ENCODE measurements around the gene RAD51B.

Gene RAD51B

GRCh38 chr14:68234101-68234905 lies 414.7 kb downstream of the RAD51B start:
- DNase-seq (ENCODE audit: low spot score) = no peak

GRCh38 chr14:68235011-68235410 lies 415.4 kb downstream of the RAD51B start:
- no peak for DNase-seq (ENCODE audit: low spot score)

DNA sequence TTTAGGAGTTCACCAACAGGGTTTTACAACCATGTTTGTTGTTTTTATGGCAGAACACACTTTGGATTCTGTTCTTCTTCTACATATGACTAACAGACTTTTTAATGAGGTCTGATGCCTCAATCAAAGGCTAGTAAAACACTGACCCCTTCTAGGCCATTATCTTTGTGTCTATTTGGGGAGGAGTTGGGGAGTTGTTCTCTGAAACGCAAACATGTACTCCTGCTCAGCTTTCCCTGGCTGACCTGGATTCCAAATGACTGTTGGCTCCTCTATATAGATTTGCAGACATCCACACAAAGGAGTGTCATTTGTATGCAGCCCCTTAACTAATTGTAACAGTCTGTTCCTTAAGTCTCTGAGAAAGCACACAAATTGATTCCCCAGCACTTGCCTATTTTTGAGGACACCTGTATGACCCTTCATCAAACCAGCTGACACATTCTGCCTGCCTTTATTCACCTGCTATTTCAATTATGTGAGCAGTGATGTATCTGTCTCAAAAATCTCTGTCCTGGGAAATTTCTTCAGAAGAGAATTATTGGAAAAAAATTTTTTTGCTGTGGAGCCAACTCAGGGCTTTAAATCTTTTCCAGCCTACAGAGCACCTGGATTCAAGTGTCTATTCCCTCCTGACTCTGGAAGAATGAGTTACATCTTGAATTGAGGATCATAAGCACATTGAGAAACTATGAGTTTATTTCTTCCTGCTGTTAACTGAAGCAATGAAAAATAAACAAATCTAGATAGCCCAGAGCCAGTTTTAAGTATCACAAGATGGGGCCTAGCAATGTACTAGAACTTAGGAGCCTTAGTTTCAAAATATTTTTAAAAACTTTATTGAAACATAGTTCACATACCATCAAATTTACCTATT lies 417.2 kb downstream of the RAD51B start:
- peak; percentile 29 for DNase-seq (ENCODE audit: low spot score)

DNA sequence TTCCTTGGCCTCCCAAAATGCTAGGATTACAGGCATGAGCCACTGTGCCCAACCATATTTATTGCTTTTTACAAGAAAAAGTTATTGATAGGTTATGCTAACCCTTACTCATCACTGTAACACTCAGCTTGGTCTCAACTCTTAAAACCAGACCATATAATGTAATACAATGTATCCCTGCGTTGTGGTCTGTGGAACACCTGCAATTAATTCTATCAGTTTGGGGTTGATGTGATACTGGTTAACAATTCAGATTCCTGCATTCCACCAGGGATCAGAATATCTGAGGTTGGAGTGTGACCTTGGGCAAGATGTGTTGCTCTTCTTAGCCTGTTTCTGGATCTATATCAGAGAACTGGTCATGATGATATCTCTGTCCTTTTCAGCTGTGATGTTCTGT lies 419.0 kb downstream of the RAD51B start:
- DNase-seq (ENCODE audit: low spot score) = no peak

GRCh38 chr14:68238976-68239375 lies 419.4 kb downstream of the RAD51B start:
- DNase-seq (ENCODE audit: low spot score) = no peak

GRCh38 chr14:68239988-68240771 lies 420.6 kb downstream of the RAD51B start:
- no peak for DNase-seq (ENCODE audit: low spot score)

DNA sequence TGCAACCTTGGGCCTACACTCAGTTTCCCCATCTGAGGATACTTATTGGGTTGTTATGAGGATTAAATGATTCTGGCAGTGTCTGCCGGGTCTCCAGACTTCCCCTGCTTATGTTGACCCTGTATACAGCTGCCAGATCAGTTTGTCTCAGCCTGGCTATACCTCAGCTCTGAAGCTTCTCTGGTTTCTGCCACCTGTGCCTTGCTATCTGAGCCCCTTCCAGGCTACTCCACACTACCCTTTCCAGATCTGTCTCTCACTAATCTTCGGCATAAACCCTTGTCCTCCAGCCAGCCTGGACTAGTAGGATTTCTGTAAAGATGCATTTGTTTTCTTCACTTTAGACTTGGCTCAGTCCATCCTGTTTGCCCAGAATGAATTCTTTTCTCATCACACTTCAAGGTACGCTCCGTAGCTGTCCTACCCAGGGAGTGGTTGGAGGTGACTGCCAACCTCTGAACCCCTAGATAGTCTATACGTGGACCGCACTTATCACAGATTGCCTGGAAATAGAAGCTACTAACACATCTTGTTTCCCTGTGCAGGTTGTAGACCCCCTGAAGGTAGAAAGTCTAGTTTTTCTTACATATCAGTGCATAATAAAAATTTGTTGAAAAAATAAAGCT lies 422.4 kb downstream of the RAD51B start:
- DNase-seq (ENCODE audit: low spot score) = no peak

- no peak for DNase-seq (ENCODE audit: low spot score)
Measured at GRCh38 chr14:68243450-68244010, 424.0 kb downstream of the RAD51B start.

GRCh38 chr14:68244262-68244980 lies 424.8 kb downstream of the RAD51B start:
- DNase-seq (ENCODE audit: low spot score) = no peak

DNA sequence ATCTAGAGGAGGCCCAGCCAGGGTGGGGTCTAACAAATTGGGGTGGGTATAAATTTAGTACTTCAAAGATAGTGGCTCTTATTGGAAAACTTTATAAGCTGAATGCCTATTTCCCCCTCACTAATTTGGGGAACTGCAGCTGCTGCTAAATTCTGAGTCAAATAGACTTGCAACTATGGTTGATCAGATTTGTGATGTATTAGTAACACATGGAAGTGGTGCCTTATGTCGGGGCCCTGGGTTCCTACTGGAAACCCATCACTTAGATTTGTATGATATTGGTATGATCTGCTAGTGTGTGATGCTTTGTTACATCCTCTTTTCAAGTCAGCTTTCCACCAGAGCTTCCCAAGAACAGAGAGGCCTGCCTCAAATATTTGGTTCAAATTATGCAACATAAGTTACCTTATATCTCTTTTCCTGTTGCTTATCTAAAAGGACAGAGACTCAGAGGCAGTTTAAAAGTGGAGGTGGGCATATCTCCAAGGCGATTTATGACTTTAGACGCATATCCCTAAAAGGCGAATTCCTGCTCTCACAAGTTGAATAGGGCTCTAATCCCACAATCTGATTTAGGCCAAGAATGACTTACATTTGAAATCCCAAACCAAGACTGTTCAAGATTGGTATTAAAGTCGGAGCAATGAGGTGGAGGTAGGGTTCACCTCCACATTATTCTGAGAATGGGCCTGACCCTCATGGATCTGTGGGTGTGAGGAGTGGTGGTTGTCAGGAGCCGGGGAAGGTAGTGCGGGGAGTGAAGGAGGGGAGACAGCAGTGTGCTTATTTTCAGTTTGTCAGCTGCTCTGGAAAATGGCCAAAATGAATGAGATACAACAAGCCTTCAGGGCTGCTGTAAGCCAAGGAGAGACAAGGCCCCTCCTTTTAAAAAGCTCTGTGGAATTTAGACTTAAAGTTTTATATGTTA lies 425.8 kb downstream of the RAD51B start:
- DNase-seq (ENCODE audit: low spot score) = peak; percentile 27

- no peak for DNase-seq (ENCODE audit: low spot score)
Measured at GRCh38 chr14:68246074-68246785, 426.7 kb downstream of the RAD51B start.

DNA sequence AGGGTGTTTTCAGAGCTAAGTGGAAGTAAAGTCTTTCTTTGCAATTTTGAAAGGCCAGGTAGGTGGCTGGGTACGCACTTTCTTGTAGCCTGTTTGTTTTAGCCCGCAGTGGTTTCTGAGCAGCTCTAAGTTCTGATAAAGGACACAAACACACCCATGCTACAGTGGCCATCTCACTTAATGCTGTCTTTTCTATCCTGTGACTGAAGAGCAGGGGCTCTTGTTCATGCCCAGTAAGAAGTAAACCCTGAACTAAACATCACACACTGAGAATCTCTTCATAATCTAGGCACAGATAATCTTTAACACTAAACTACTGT lies 427.2 kb downstream of the RAD51B start:
- DNase-seq (ENCODE audit: low spot score) = no peak

GRCh38 chr14:68247274-68247673 lies 427.7 kb downstream of the RAD51B start:
- DNase-seq (ENCODE audit: low spot score) = no peak

GRCh38 chr14:68247676-68248268 lies 428.2 kb downstream of the RAD51B start:
- peak; percentile 40 for DNase-seq (ENCODE audit: low spot score)

- peak; percentile 80 for DNase-seq (ENCODE audit: low spot score)
Measured at GRCh38 chr14:68248481-68249255, 429.1 kb downstream of the RAD51B start.

- DNase-seq (ENCODE audit: low spot score) = no peak
Measured at GRCh38 chr14:68249661-68250451, 430.3 kb downstream of the RAD51B start.

Measured in Ammon's horn (tissue), 1 donor.